IMR-90 (cell line): Measurements from ENCODE around the gene MON2. TPM values are rescaled to one million over a fixed set of nuclear protein-coding genes. Genes with fewer than 3 reads are reported as not detected.

Source experiments
- ATAC-seq: fragments of 200-7000 bp; cut with Tn5 transposase; 2 replicates; pipeline ENCODE4 v1.9.1; 2020; ENCODE audit warnings: low read depth, mild to moderate bottlenecking, moderate library complexity
- BruUV-seq: library from RNA; stranded (reverse); fragments of 400-500 nt; replicated peaks from 2 replicates; lab custom pipeline; 2021; lab: Mats Ljungman, UMichigan
- CTCF ChIA-PET: fragments of 300-600 bp; formaldehyde crosslinking; extraction: SDS; loops from one replicate; lab custom pipeline; 2021; ENCODE audit warnings: antibody characterized with exemption; lab: Yijun Ruan, JAX
- POLR2A ChIA-PET: fragments of 300-600 bp; sonication (Branson Sonifier 250); formaldehyde crosslinking; loops from one replicate; lab custom pipeline; 2022; ENCODE audit warnings: antibody characterized with exemption; ENCODE audit not compliant: unreplicated experiment; lab: Charles Lee
- DNase-seq: peaks from one replicate; pipeline ENCODE4 v3.0.0; 2013
- H2AFZ ChIP-seq: replicated peaks from 2 replicates; pipeline ENCODE3; 2013; ENCODE audit warnings: low read length, mild to moderate bottlenecking; ENCODE audit not compliant: poor library complexity
- H2AK5ac ChIP-seq: 2 replicates; pipeline ENCODE4 v1.6.1; 2013; ENCODE audit warnings: low read depth, low read length, inconsistent platforms
- H2AK9ac ChIP-seq: replicated peaks from 2 replicates; pipeline ENCODE3; 2013; ENCODE audit warnings: mild to moderate bottlenecking, low read depth, low read length, moderate library complexity; ENCODE audit not compliant: poor library complexity
- H2BK120ac ChIP-seq: 2 replicates; pipeline ENCODE4 v1.6.1; 2013; ENCODE audit warnings: low read depth, low read length, inconsistent platforms
- H2BK15ac ChIP-seq: 3 replicates; pipeline ENCODE4 v1.6.1; 2013; ENCODE audit warnings: low read depth, low read length, inconsistent platforms
- H2BK20ac ChIP-seq: 2 replicates; pipeline ENCODE4 v1.6.1; 2013; ENCODE audit warnings: low read depth, mild to moderate bottlenecking, inconsistent platforms, low read length, moderate library complexity
- H2BK5ac ChIP-seq: 2 replicates; pipeline ENCODE4 v1.6.1; 2013; ENCODE audit warnings: mild to moderate bottlenecking, low read depth, low read length, inconsistent platforms; ENCODE audit not compliant: poor library complexity, severe bottlenecking
- H3K14ac ChIP-seq: replicated peaks from 2 replicates; pipeline ENCODE4 v1.6.1; 2013; ENCODE audit warnings: low read depth, low read length, inconsistent platforms
- H3K18ac ChIP-seq: 2 replicates; pipeline ENCODE4 v1.6.1; 2013; ENCODE audit warnings: low read depth, low read length, control low read depth
- H3K23ac ChIP-seq: 2 replicates; pipeline ENCODE4 v1.6.1; 2013; ENCODE audit warnings: low read depth, low read length, inconsistent platforms
- H3K27ac ChIP-seq: 2 replicates; pipeline ENCODE4 v1.5.1; 2013; ENCODE audit warnings: mild to moderate bottlenecking, control low read depth, low read length; ENCODE audit not compliant: insufficient read depth
- H3K27me3 ChIP-seq: 2 replicates; pipeline ENCODE4 v1.6.1; 2013; ENCODE audit warnings: low read length; ENCODE audit not compliant: control insufficient read depth, insufficient read depth
- H3K36me3 ChIP-seq: 2 replicates; pipeline ENCODE4 v1.6.1; 2013; ENCODE audit warnings: low read length, mixed read lengths; ENCODE audit not compliant: control insufficient read depth, insufficient read depth
- H3K4ac ChIP-seq: 2 replicates; pipeline ENCODE4 v1.6.1; 2013; ENCODE audit warnings: low read depth, low read length, inconsistent platforms
- H3K4me1 ChIP-seq: 2 replicates; pipeline ENCODE4 v1.6.1; 2013; ENCODE audit warnings: low read length, mixed read lengths; ENCODE audit not compliant: control insufficient read depth, insufficient read depth
- H3K4me2 ChIP-seq: 2 replicates; pipeline ENCODE4 v1.6.1; 2013; ENCODE audit warnings: low read depth, mild to moderate bottlenecking, control low read depth, low read length, moderate library complexity
- H3K4me3 ChIP-seq: 2 replicates; pipeline ENCODE4 v1.5.1; 2013; ENCODE audit warnings: low read depth, mild to moderate bottlenecking, control low read depth, low read length, moderate library complexity; ENCODE audit not compliant: insufficient read depth
- H3K56ac ChIP-seq: 2 replicates; pipeline ENCODE4 v1.6.1; 2013; ENCODE audit warnings: low read length, inconsistent platforms; ENCODE audit not compliant: insufficient read depth; ENCODE audit errors: extremely low read depth
- H3K79me1 ChIP-seq, 2 experiments: 2 replicates each; pipeline ENCODE4 v1.6.1; 2013; ENCODE audit warnings: low read length in 2 of 2, inconsistent platforms in 1 of 2, low read depth in 1 of 2
- H3K9ac ChIP-seq: 2 replicates; pipeline ENCODE4 v1.6.1; 2013; ENCODE audit warnings: low read depth, low read length, control low read depth
- H3K9me1 ChIP-seq: 2 replicates; pipeline ENCODE4 v1.6.1; 2013; ENCODE audit warnings: low read length, inconsistent platforms; ENCODE audit not compliant: insufficient read depth
- H3K9me3 ChIP-seq: 2 replicates; pipeline ENCODE4 v1.6.1; 2013; ENCODE audit warnings: low read length; ENCODE audit not compliant: control insufficient read depth, insufficient read depth
- H4K20me1 ChIP-seq: 2 replicates; pipeline ENCODE4 v1.6.1; 2013; ENCODE audit warnings: low read length, inconsistent platforms; ENCODE audit not compliant: insufficient read depth
- H4K5ac ChIP-seq: 2 replicates; pipeline ENCODE4 v1.6.1; 2013; ENCODE audit warnings: mild to moderate bottlenecking, low read depth, low read length, control low read depth
- H4K8ac ChIP-seq, 2 experiments: 2 replicates each; pipeline ENCODE4 v1.6.1; 2013; ENCODE audit warnings: low read depth in 2 of 2, low read length in 2 of 2, control low read depth in 1 of 2, inconsistent platforms in 1 of 2
- H4K91ac ChIP-seq: 2 replicates; pipeline ENCODE4 v1.6.1; 2013; ENCODE audit warnings: low read depth, low read length, inconsistent platforms; ENCODE audit not compliant: insufficient read depth
- BHLHE40 ChIP-seq: fragments of 150-350 bp; IDR thresholded peaks from 2 replicates; pipeline ENCODE4 v1.6.1; 2016; ENCODE audit warnings: mild to moderate bottlenecking, low read depth, low read length
- CEBPB ChIP-seq: IDR thresholded peaks from 2 replicates; pipeline ENCODE4 v1.6.1; 2012; ENCODE audit warnings: low read depth, low read length, improper control_type of control experiment
- CHD1 ChIP-seq: IDR thresholded peaks from 2 replicates; pipeline ENCODE4 v1.6.1; 2012; ENCODE audit warnings: low read depth, low read length, improper control_type of control experiment
- ELK1 ChIP-seq: fragments of 150-350 bp; IDR thresholded peaks from 2 replicates; pipeline ENCODE4 v1.6.1; 2016; ENCODE audit warnings: low read depth, mild to moderate bottlenecking, low read length, moderate library complexity, borderline replicate concordance
- FOS ChIP-seq: fragments of 150-350 bp; IDR thresholded peaks from 2 replicates; pipeline ENCODE4 v1.6.1; 2016; ENCODE audit warnings: low read depth, low read length
- MAFK ChIP-seq: IDR thresholded peaks from 2 replicates; pipeline ENCODE4 v1.6.1; 2012; ENCODE audit warnings: low read depth, low read length, improper control_type of control experiment
- MAZ ChIP-seq: IDR thresholded peaks from 2 replicates; pipeline ENCODE4 v1.6.1; 2012; ENCODE audit warnings: low read depth, mild to moderate bottlenecking, low read length, improper control_type of control experiment, moderate library complexity, borderline replicate concordance
- MXI1 ChIP-seq: IDR thresholded peaks from 2 replicates; pipeline ENCODE4 v1.6.1; 2012; ENCODE audit warnings: low read depth, mild to moderate bottlenecking, low read length, moderate library complexity, borderline replicate concordance
- NFE2L2 ChIP-seq: fragments of 150-350 bp; IDR thresholded peaks from 2 replicates; pipeline ENCODE4 v1.6.1; 2016; ENCODE audit warnings: low read depth, mild to moderate bottlenecking, low read length
- POLR2A ChIP-seq: IDR thresholded peaks from 2 replicates; pipeline ENCODE4 v1.6.1; 2012; ENCODE audit warnings: mild to moderate bottlenecking, low read depth, low read length
- RAD21 ChIP-seq: IDR thresholded peaks from 2 replicates; pipeline ENCODE4 v1.6.1; 2012; ENCODE audit warnings: low read length, improper control_type of control experiment
- RCOR1 ChIP-seq: IDR thresholded peaks from 2 replicates; pipeline ENCODE4 v1.6.1; 2012; ENCODE audit warnings: mild to moderate bottlenecking, low read length, improper control_type of control experiment; ENCODE audit not compliant: insufficient replicate concordance
- RFX5 ChIP-seq: IDR thresholded peaks from 2 replicates; pipeline ENCODE4 v1.8.0; 2012; ENCODE audit warnings: low read depth, mild to moderate bottlenecking, low read length, moderate library complexity
- SMC3 ChIP-seq: fragments of 150-350 bp; IDR thresholded peaks from 2 replicates; pipeline ENCODE4 v1.6.1; 2016; ENCODE audit warnings: low read depth, mild to moderate bottlenecking, antibody characterized with exemption, low read length, moderate library complexity
- WGBS, 2 experiments: methylation state at CpG; one replicate each; pipeline versions ENCODE4 v1.1.5 to v1.1.7; 2013; ENCODE audit warnings: missing lambda C conversion rate in 2 of 2; ENCODE audit not compliant: insufficient read length in 1 of 2; ENCODE audit errors: extremely low coverage in 2 of 2; 5-methylcytosine and 5-hydroxymethylcytosine counted together
- dilution Hi-C: fragments of 300-500 bp; cut with HindIII; formaldehyde crosslinking; loops from one replicate; pipeline ENCODE4 v1.14.3; 2018; ENCODE audit warnings: low sequenced_read_pairs; ENCODE audit not compliant: unreplicated experiment
- in situ Hi-C: fragments of 300-500 bp; cut with MboI; formaldehyde crosslinking; loops from 3 replicates; pipeline ENCODE4 v1.14.3; 2019; ENCODE audit warnings: low sequenced_read_pairs, inconsistent platforms, mixed read lengths
- intact Hi-C: fragments of 100-400 bp; cut with micrococcal nuclease; formaldehyde crosslinking; loops from 2 replicates; pipeline ENCODE4 v1.10.0; 2022
- polyA plus RNA-seq, 3 experiments: library from polyadenylated mRNA; depleted of rRNA; stranded (reverse); fragments of >200 nt; gene quantifications; 2 replicates each; pipeline ENCODE4 v1.2.3, GENCODE V29; 2012; ENCODE audit warnings: low replicate concordance in 1 of 3
- total RNA-seq: library from RNA; depleted of rRNA; stranded (reverse); fragments of >200 nt; gene quantifications from 2 replicates; pipeline ENCODE4 v1.2.3, GENCODE V29; 2012
- TF ChIP-seq, protein P1 (sequence below): fragments of 150-350 bp; IDR thresholded peaks from 2 replicates; pipeline ENCODE4 v1.6.1; 2017; ENCODE audit warnings: mild to moderate bottlenecking, antibody characterized with exemption, low read length, low read depth
- TF ChIP-seq, protein P2 (sequence below): conservative IDR thresholded peaks from 2 replicates; pipeline ENCODE4 v1.5.1; 2012; ENCODE audit warnings: mild to moderate bottlenecking, low read depth, low read length, improper control_type of control experiment

Gene MON2
- total and polyA plus RNA-seq, 2 of the 4 experiments (the other 2 are of a cell fraction): 13.2 to 39.3 TPM

DNA sequence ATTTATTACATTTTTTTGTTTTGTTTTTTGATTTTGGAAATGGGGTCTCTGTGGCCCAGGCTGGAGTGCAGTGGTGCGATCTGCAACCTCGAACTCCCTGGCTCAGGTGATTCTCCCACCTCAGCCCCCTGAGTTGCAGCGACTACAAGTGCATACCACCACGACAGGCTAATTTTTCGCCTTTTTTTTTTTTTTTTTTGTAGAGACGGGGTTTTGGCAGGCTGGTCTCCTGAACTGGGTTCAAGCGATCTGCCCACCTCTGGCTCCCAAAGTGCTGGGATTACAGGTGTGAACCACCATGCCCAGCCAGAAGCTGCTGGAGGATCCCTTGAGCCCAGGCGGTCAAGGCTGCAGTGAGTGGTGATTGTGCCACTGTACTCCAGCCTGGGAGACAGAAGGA is 2.3 kb downstream of the MON2 start:
- H2BK20ac ChIP-seq: no peak overlapping the region
- dilution Hi-C loops (no loop called here), in situ Hi-C loops (no loop called here), intact Hi-C loops (no loop called here)
- H2AFZ ChIP-seq: no peak overlapping the region
- H3K79me1 ChIP-seq: peaks cover 6 to 43% of the 10 kb centered on the region in 2 experiments
- WGBS, 2 experiments: no CpG with 5 or more reads among the region's 8 CpGs
- H4K20me1 ChIP-seq: peaks cover 13% of the 10 kb centered on the region; the same call in 1 of the 2 replicates
- no peak overlapping the region for H2AK5ac ChIP-seq
- peaks cover 6% of the 10 kb centered on the region for H3K9me1 ChIP-seq
- H2BK120ac ChIP-seq: no peak overlapping the region
- H4K8ac ChIP-seq: no peak overlapping the region
- no peak overlapping the region for H4K5ac ChIP-seq
- no peak overlapping the region for H3K4ac ChIP-seq
- no peak overlapping the region for H3K14ac ChIP-seq
- H2AK9ac ChIP-seq: no peak overlapping the region
- H3K27ac ChIP-seq: no peak overlapping the region
- peak overlapping the region; percentile 67 for H3K4me2 ChIP-seq
- H3K9ac ChIP-seq: no peak overlapping the region
- no peak for TF ChIP-seq MXI1
- TF ChIP-seq RAD21: no peak
- no peak for TF ChIP-seq CHD1
- TF ChIP-seq RFX5: no peak
- TF ChIP-seq, protein P1, sequence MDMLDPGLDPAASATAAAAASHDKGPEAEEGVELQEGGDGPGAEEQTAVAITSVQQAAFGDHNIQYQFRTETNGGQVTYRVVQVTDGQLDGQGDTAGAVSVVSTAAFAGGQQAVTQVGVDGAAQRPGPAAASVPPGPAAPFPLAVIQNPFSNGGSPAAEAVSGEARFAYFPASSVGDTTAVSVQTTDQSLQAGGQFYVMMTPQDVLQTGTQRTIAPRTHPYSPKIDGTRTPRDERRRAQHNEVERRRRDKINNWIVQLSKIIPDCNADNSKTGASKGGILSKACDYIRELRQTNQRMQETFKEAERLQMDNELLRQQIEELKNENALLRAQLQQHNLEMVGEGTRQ: no peak
- TF ChIP-seq CEBPB: no peak
- no peak for TF ChIP-seq POLR2A
- TF ChIP-seq SMC3: no peak
- TF ChIP-seq ELK1: no peak
- no peak for TF ChIP-seq NFE2L2
- TF ChIP-seq FOS: no peak
- no peak for TF ChIP-seq MAZ
- no peak for TF ChIP-seq RCOR1
- TF ChIP-seq, protein P2, sequence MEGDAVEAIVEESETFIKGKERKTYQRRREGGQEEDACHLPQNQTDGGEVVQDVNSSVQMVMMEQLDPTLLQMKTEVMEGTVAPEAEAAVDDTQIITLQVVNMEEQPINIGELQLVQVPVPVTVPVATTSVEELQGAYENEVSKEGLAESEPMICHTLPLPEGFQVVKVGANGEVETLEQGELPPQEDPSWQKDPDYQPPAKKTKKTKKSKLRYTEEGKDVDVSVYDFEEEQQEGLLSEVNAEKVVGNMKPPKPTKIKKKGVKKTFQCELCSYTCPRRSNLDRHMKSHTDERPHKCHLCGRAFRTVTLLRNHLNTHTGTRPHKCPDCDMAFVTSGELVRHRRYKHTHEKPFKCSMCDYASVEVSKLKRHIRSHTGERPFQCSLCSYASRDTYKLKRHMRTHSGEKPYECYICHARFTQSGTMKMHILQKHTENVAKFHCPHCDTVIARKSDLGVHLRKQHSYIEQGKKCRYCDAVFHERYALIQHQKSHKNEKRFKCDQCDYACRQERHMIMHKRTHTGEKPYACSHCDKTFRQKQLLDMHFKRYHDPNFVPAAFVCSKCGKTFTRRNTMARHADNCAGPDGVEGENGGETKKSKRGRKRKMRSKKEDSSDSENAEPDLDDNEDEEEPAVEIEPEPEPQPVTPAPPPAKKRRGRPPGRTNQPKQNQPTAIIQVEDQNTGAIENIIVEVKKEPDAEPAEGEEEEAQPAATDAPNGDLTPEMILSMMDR: no peak
- TF ChIP-seq MAFK: no peak
- no peak for TF ChIP-seq BHLHE40
- H3K23ac ChIP-seq: no peak overlapping the region
- H2BK15ac ChIP-seq: no peak overlapping the region
- ChIA-PET POLR2A (no interaction called here), CTCF (interaction anchor here (0.6 kb wide), 1 partner anchor 73 kb away, joined by 3 read pairs; no protein-coding TSS in a partner anchor)
- no peak overlapping the region for H2BK5ac ChIP-seq
- no peaks in the 10 kb centered on the region for H3K27me3 ChIP-seq
- BruUV-seq: no TSS peak
- H3K4me1 ChIP-seq: peaks cover 2% of the 10 kb centered on the region; the same call in 1 of the 2 replicates
- DNase-seq (no peak), ATAC-seq (no peak)
- no peak overlapping the region for H3K56ac ChIP-seq
- no peak overlapping the region for H3K18ac ChIP-seq
- no peaks in the 10 kb centered on the region for H3K9me3 ChIP-seq
- no peak overlapping the region for H4K91ac ChIP-seq
- no peak overlapping the region for H3K4me3 ChIP-seq
- H3K36me3 ChIP-seq: peaks cover 2% of the 10 kb centered on the region
